GM18520 (cell line): ENCODE results near the gene XIRP1.

Experiments used
- ATAC-seq: cut with Tn5 transposase; IDR thresholded peaks from one replicate; pipeline ENCODE4 v1.9.1; 2021; ENCODE audit not compliant: unreplicated experiment

The XIRP1 gene

GRCh38 chr3:39146611-39147591 is 45.5 kb downstream of the XIRP1 start:
- ATAC-seq, result no peak

DNA sequence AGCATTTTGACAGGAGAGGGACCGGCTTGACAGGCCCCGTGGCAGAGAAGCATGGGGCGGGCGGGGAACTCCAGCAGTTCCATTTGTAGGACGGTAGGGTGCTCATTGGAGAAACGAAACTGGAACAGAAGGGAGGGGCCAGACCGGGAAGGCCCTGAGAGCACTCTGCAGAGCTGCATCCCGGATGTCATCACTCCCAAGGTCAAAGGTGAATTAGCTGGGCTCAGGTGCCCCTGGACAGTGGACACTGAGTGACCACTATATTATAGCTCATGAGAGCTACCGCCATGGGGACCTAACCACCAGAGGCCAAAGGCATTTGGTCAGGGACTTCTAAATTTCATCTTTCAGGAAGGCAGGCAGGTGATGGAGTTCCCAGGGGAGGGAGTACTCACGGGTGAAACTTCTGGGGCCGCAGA is 46.3 kb downstream of the XIRP1 start:
- ATAC-seq, result no peak

- ATAC-seq, result no peak
Observed at GRCh38 chr3:39144748-39145380, 47.5 kb downstream of the XIRP1 start.

DNA sequence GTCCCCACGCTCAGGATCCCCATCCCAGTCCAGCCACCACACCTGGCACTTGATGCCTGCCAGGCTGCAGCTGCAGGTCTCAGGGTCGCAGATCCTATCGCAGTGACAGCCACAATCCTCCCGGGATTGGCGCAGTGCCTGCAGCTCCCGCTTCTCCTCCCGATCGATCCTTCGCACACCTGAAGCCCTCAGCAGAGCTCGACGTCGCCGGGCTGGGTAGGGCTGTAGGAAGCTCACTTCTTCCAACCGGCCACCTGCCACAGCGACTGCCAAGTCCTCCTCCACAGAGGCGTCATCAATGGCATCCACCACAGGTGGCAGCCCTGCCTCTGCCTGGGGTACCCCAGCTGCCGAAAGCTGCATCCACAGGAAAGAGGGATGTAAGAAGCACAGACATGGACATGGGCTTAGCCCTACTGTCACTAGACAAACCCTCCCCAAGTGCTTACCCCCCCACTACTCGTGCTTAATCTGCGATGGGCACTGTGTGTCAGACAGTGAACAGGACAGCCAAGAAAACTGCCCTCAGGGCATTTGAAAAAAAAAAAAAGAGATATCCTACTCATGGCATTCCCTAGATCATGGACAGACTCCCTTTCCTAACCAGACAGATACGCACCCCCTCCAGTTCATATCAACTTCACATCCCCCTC is 48.2 kb downstream of the XIRP1 start:
- ATAC-seq, result no peak

GRCh38 chr3:39143051-39143885 is 49.1 kb downstream of the XIRP1 start:
- ATAC-seq, result no peak

GRCh38 chr3:39142067-39142466 is 50.3 kb downstream of the XIRP1 start:
- no peak for ATAC-seq

DNA sequence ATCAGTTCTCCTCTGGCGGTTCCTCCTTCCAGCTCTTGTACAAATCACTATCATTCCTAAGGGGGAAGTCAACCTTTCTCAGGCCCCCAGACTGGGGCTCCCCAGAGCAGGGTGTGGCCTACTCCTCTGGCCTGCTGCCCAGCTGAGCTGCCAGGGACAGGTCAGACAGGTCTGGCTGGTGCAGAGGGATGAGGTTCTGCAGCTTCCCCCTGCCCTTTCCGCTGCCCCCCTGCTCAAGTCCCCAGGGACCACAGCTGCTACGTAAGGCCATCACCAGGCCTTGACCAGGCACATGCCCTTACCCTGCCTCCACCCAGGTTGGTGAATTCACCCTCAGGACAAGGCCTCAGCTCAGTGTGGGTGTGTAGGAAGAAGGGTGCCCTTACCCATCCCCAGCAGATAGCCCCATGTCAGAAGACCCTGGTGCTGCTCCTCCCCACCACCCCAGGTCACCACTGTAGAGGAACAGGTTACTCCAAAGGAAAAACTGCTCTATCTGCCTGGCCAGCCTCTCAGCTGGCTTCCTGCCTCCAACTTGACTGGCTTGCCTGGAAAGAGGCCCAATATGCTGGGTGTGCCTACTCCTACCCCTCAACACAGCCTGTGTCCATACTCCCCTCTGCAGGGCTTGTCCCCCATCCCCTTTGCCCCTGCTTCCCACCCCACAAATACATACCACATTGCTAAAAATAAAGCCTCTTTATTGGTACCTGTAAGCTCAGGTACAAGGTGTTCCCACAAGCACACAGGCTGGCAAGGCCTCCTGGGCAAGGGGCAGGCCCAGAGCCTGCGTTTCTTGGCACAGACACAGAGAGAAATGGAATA is 51.0 kb downstream of the XIRP1 start:
- ATAC-seq, result no peak

DNA sequence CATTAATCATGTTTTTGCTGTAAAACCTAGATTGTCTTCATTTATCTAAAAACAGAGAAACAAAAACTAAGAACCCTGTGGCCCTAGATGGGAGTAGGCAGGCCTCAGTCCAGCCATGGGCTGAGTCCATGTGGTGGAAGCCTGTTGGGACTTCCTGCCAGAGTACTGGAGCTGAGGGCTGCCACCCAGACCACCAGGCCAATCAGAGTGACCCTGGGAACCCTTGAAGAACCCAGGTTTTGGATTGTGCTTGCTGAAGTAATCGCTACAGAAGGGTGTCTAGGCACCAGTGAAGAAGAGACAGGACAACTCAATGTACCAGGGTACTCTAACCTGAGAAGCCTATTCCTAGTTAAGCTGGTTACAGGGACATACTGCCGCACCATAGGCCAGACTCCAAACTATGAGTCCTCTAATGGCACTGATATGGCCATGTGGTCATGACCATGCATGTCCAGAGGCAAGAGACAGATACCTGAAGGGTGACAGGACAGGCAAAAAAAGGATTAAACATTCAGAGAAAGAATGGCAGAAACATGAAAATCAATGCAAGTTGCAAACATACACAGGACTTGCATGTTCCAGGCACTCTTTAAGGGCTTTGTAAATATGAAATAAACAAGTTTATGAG is 51.9 kb downstream of the XIRP1 start:
- no peak for ATAC-seq

- ATAC-seq, result no peak
Observed at GRCh38 chr3:39139442-39139841, 53.0 kb downstream of the XIRP1 start.

DNA sequence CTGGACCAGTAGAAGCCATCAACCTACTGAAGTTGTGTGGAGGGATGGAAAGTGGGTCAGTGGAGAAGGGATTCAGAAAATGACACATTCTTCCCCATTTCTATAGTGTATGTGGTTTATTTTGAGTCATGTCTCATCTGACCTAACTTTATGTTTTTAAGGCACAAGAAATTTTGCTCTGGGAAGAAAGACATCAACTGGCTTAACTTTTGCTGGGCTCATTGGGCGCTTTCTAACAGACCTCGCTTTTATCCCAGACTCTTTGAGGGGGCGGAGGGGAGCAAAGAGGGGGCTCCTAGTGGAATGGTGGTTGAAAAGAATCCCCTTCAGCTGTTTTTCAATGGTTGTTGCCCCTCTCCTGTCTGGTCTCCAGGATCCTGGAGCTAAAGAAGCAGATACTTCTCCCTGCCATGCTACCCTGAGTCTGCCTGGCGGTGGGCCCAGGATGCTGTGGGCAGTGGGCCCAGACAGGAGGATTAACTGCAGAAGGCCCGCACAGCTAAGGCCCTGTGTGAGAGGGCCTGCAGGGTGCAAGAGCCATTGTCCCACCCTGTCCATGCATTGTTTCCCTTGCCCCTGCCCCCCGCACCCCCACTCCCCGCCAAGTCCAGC is 53.5 kb downstream of the XIRP1 start:
- no peak for ATAC-seq

- ATAC-seq, result no peak
Observed at GRCh38 chr3:39137991-39138803, 54.2 kb downstream of the XIRP1 start.

DNA sequence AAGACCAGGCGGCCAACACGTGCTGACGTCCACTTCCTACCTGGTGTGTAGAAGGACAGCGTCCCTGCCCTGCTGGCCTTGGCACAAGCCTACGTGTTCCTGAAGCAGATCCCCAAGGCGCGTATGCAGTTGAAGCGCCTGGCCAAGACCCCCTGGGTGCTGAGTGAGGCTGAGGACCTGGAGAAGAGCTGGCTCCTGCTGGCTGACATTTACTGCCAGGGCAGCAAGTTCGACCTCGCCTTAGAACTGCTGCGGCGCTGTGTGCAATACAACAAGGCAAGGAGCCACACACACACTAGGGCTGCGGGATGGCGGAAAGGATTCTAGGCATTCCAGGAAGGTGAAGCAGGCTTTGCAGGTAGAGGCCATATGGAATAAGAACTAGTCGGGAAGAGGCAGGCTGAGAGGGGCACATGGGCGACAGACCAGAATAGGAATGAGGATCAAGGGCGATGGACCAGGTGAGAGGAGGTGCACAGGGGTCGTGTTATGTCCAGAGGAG is 54.9 kb downstream of the XIRP1 start:
- ATAC-seq, result no peak

DNA sequence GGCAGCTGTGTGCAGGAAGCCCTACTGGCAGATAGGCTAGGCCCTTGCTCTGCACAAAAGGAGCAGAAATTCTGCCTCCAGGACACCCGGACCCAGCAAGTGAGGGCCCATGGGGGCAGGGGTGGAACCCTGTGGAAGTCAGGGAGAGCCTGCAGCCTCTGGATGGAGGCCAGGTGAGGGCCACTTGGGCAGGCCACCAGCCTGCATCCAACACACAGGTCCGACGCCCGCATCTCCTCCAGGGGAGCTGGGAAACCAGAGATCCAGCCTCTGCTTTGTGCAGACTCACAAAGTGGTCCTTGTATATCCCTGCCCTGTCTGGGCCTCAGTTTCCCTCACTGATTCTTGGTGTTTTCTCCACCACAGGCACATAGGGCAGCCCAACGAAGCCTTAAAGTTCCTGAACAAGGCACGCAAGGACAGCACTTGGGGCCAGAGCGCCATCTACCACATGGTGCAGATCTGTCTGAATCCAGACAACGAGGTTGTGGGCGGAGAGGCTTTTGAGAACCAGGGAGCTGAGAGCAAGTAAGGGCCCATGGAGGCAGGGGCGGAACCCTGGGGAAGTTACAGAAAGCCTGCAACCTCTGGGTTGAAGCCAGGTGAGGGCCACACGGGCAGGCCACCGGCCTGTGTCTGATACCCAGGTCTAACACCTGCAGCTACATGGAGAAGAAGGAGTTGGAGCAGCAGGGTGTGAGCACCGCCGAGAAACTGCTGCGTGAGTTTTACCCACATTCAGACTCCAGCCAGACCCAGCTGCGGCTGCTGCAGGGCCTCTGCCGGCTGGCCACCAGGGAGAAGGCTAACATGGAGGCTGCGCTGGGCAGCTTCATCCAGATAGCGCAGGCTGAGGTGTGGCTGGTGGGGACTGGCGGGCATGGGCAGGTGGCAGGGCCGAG is 55.6 kb downstream of the XIRP1 start:
- ATAC-seq, result no peak

DNA sequence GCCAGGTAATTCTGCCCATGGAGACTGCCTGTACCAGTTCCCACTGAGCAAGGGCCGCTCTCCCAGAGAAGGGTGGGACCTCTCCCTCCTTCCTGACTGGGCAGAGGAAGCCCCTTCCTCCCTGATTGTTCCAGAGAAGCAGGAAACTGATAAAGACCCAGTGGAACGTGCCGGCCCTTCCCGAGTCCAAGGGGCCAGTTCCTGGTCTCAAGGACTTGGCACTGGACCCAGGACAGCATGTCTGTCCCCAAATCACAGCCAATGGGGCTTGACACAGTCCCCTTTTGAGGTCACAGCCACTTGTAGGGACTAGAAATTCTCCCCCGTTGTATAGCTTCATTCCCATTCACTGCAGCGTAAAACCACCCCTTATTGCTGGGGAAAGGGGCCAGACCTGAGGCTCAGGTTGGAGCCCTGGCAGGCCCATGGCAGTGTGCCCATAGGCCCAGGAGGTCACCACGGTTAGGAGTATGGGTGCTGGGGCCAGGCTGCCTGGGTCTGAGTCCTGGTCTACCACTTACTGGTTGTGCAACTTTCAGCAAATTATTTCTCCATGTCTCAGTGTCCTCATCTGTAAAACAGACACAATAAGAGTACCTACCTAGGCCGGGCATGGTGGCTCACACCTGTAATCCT is 57.1 kb downstream of the XIRP1 start:
- no peak for ATAC-seq

DNA sequence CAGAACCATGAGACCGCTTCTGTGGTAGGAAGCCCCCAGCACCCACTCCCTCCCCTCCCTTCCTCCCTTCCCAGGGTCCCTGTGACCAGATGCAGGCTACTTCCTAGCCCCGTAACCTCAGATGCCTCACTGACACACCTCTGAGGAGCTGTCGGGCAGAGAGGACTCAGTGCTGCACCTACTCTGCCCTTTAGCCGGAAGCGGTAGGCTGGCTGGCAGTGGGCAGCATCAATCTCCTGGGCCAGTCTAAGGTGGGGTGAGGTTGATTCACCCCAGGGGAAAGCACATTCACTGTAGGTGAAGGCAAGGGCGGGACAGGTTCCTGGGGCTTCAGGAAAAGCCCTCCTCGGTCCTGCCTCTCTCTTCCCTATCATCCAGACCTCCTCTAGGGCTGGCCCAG is 58.1 kb downstream of the XIRP1 start:
- ATAC-seq, result no peak

DNA sequence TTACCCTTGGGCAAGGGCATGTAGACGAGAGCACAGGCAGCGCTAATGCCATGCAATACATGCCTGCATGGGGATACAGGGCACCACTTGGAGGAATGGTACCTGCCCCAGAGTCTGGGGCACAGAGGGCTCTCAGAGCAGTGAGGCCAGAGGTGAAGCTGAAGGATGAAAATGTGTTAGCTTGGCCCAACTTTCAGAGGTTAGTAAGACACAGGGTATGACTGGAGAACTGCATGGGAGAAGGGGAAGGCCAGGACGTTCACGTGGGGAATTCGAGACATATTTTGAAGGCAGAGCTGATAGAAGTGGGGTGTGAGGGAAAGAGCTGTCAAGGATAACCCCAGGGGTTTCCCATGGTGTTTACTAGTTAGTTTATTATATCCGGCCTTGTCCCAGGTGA is 58.6 kb downstream of the XIRP1 start:
- ATAC-seq, result no peak
